Tibial artery (tissue), 4 donors: ENCODE results near the gene TPD52L1.

ENCODE experiments used
- DNase-seq, 2 donors: peaks; one replicate each; pipeline ENCODE4 v3.0.0-alpha.2; 2019
- H3K27ac ChIP-seq, 2 donors: fragments of 200-600 bp; sonication (generic) in 1 of 2; 1 replicate in 1 of 2; 2 replicates in 1 of 2; pipeline ENCODE4 v1.5.1; 2018 to 2019; ENCODE audit warnings: mild to moderate bottlenecking in 1 of 2
- H3K27me3 ChIP-seq, 2 donors: fragments of 200-600 bp; sonication (generic) in 1 of 2; one replicate each; pipeline versions ENCODE4 v1.5.1 to v1.6.0; 2016 to 2019
- H3K36me3 ChIP-seq, 3 donors: fragments of 200-600 bp; sonication (generic) in 2 of 3; one replicate each; pipeline ENCODE4 v1.5.1; 2016 to 2019; ENCODE audit warnings: mild to moderate bottlenecking in 2 of 3
- H3K4me1 ChIP-seq, 4 donors: fragments of 200-600 bp; sonication (generic) in 2 of 4; 1 replicate in 3 of 4; 2 replicates in 1 of 4; pipeline ENCODE4 v1.5.1; 2016 to 2019
- H3K4me3 ChIP-seq, 2 donors: fragments of 200-600 bp; sonication (generic) in 1 of 2; 1 replicate in 1 of 2; 2 replicates in 1 of 2; pipeline ENCODE4 v1.5.1; 2018 to 2019; ENCODE audit warnings: mild to moderate bottlenecking in 2 of 2
- H3K9me3 ChIP-seq, 3 donors: fragments of 200-600 bp; sonication (generic) in 1 of 3; one replicate each; pipeline ENCODE4 v1.5.1; 2016 to 2019
- intact Hi-C: fragments of 100-400 bp; cut with DNase I; formaldehyde crosslinking; loops from one replicate; pipeline ENCODE4 v1.15.0; 2023; ENCODE audit warnings: low total_unique reads
- TF ChIP-seq, protein P1 (sequence below), 2 experiments: fragments of 200-600 bp in 1 of 2; fragments of 450-650 bp in 1 of 2; IDR thresholded peaks; one replicate each; pipeline ENCODE4 v1.5.1; 2017 to 2019; ENCODE audit warnings: antibody characterized with exemption in 2 of 2, mild to moderate bottlenecking in 1 of 2, moderate library complexity in 1 of 2

The TPD52L1 gene

DNA sequence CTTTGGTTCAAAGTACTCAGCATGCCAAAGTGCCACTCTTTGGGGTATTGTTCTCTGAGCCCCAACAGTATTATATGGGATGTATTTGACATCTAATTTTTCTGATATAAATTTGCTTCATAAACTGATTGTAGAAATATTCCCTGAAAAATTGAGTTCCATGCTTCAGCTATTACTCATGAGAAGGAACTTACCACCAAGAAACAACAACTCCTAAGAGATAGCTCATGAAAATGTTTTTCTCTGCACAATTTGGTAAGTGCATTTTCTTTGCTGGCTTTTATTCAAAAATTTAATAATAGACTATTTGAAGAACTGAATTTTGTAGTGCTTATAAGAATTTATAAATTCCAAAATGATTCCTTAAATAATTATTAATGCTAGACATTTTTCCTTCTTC is 12.8 kb upstream of the TPD52L1 start:
- Histone ChIP-seq H3K4me3 (no peak overlapping the region), H3K27ac (peak overlapping the region; percentile 8 to 14), H3K4me1 (peaks cover 0 to 28% (median 12%) of the 10 kb centered on the region in 4 donors), H3K27me3 (no peaks in the 10 kb centered on the region), H3K9me3 (no peaks in the 10 kb centered on the region), H3K36me3 (no peaks in the 10 kb centered on the region)
- intact Hi-C loops = no loop called here
- no peak for DNase-seq
- TF ChIP-seq, protein P1, sequence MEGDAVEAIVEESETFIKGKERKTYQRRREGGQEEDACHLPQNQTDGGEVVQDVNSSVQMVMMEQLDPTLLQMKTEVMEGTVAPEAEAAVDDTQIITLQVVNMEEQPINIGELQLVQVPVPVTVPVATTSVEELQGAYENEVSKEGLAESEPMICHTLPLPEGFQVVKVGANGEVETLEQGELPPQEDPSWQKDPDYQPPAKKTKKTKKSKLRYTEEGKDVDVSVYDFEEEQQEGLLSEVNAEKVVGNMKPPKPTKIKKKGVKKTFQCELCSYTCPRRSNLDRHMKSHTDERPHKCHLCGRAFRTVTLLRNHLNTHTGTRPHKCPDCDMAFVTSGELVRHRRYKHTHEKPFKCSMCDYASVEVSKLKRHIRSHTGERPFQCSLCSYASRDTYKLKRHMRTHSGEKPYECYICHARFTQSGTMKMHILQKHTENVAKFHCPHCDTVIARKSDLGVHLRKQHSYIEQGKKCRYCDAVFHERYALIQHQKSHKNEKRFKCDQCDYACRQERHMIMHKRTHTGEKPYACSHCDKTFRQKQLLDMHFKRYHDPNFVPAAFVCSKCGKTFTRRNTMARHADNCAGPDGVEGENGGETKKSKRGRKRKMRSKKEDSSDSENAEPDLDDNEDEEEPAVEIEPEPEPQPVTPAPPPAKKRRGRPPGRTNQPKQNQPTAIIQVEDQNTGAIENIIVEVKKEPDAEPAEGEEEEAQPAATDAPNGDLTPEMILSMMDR (IDR thresholded peaks at IDR 0.05) = no peak

DNA sequence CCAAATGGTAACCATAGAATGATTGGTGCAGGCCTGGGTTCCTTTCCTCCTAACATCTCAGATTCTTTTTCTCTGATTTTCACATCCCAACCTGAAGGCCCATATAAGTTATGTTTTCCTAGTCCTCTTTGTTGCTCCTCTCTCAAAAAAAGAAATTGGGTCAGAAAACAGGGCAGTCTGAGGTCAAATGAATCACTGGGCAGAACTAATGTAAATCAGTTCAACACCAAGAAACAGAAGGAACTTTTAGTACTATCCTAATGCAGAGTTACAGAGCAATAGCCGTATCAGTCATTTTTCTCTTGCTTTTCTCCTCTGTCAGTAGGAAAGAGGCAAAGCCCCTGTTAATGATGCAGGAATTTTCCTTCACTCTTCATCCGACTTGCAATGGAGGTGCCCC is 11.0 kb upstream of the TPD52L1 start:
- intact Hi-C loops = no loop called here
- H3K4me3 ChIP-seq = no peak overlapping the region
- no peaks in the 10 kb centered on the region for H3K36me3 ChIP-seq
- peak overlapping the region; percentile 54 to 56 for H3K27ac ChIP-seq
- peaks cover 0 to 28% (median 12%) of the 10 kb centered on the region in 4 donors for H3K4me1 ChIP-seq
- no peak for DNase-seq
- H3K9me3 ChIP-seq = no peaks in the 10 kb centered on the region
- TF ChIP-seq, protein P1 (IDR thresholded peaks at IDR 0.05) = no peak
- H3K27me3 ChIP-seq = no peaks in the 10 kb centered on the region

DNA sequence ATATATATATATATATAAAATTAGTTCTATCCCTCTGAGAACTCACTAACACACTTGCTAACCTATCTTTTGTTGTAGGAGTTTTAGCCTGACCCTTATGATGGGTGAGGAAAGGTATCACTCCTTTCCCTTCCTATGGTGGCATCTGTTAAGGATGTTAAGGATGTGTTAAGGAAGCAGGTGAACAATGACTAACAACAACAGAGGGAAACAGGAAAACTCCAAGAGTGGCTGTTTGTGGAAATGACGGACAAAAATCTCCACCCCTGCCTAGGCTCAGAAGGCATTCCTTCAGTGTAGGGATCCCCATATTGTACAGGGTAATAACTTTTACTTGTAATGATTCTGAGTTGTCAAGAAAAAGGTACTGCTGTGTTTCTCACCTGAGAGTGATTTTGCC is 8.8 kb upstream of the TPD52L1 start:
- no peak overlapping the region for H3K4me3 ChIP-seq
- no peaks in the 10 kb centered on the region for H3K27me3 ChIP-seq
- H3K9me3 ChIP-seq = no peaks in the 10 kb centered on the region
- TF ChIP-seq, protein P1 (IDR thresholded peaks at IDR 0.05) = no peak
- peaks cover 0 to 28% (median 12%) of the 10 kb centered on the region in 4 donors for H3K4me1 ChIP-seq
- DNase-seq = no peak
- no peak overlapping the region for H3K27ac ChIP-seq
- intact Hi-C loops = no loop called here
- H3K36me3 ChIP-seq = no peaks in the 10 kb centered on the region

DNA sequence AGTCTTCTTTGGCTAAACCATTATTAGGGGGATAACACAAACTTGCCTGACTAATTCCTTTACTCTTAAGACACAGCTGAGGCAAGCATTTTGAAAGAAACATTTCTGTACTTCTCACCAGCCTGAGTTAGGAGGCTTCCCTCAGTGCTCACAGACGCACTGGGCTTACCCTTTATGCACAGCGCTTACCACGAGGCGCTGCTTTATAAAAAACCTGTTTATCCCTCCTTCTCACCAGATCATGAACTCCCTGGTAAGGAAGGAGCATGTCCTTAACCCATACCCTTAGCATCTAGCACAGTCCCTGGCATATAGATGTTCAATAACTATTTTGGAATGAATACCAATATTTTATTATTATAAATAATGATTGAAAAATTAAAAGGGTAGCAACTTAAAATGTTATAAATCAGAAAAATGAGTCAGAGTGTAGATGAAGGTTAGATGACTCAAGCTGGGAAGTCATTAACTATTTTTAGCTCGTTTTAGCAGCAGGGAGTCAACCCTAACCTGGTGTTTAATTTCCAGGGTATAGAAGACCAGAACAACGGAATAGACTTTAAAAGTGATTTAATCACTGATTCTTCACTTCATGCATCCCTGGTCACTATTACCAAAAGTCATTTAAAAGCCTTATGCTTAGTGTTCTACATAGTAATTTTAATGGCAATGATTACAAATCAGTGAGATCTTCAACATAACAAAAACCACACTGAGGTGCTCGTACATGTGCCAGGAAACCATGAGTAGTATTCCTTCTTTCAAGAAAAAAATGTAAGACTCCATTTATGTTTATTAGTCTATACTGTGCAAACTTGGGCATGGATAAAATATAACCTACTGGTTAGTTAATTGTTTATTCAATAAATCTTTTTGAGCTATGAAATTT is 4.1 kb upstream of the TPD52L1 start:
- intact Hi-C loops = loop anchor here (5.0 to 10.0 kb wide), 2 partner anchors 153 to 625 kb away; partner anchors contain the start of gene HDDC2
- no peak overlapping the region for H3K4me3 ChIP-seq

DNA sequence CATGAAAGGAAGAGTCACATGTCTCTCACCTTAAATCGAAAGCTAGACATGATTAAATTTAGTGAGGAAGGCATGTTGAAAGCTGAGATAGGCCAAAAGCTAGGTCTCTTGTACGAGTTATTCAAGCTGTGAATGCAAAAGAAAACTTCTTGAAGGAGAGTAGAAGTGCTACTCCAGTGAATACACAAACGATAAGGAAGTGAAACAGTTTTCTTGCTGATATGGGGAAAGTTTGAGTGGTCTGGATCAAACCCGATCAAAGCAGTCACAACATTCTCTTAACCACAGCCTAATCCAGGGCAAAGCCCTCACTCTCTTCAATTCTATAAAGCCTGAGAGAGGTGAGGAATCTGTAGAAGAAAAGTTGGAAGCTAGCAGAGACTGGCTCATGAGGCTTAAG is 1.9 kb upstream of the TPD52L1 start:
- Histone ChIP-seq H3K9me3 (no peaks in the 10 kb centered on the region), H3K27ac (no peak overlapping the region), H3K27me3 (no peaks in the 10 kb centered on the region), H3K4me3 (no peak overlapping the region), H3K36me3 (no peaks in the 10 kb centered on the region), H3K4me1 (peaks cover 0 to 41% (median 9%) of the 10 kb centered on the region in 4 donors)
- no peak for DNase-seq
- TF ChIP-seq, protein P1 (IDR thresholded peaks at IDR 0.05) = no peak
- intact Hi-C loops = loop anchor here (5.0 to 10.0 kb wide), 2 partner anchors 151 to 623 kb away; partner anchors contain the start of gene HDDC2

More for the DNA sequence above, 4.1 kb upstream of the TPD52L1 start:
- Histone ChIP-seq H3K27ac (peak overlapping the region; percentile 14 to 18), H3K36me3 (no peaks in the 10 kb centered on the region), H3K9me3 (no peaks in the 10 kb centered on the region), H3K4me1 (peaks cover 0 to 20% (median 8%) of the 10 kb centered on the region in 4 donors), H3K27me3 (no peaks in the 10 kb centered on the region)
- TF ChIP-seq, protein P1 (IDR thresholded peaks at IDR 0.05) = no peak
- DNase-seq = no peak
